ENCODE results near the gene CCDC180.
"Not testable (repeated sequence)": the region's sequence is repeated elsewhere in the genome, so short reads cannot be mapped to it uniquely, and the experiment has no call there.

Gene CCDC180

GRCh38 chr9:97311798-97312500 is 4.5 kb downstream of the CCDC180 start:
- DNase-seq = no peak

GRCh38 chr9:97312556-97312955 is 5.1 kb downstream of the CCDC180 start:
- DNase-seq = no peak

GRCh38 chr9:97313243-97313642 is 5.8 kb downstream of the CCDC180 start:
- no peak for DNase-seq

GRCh38 chr9:97313746-97314145 is 6.3 kb downstream of the CCDC180 start:
- DNase-seq = no peak

GRCh38 chr9:97314503-97314902 is 7.0 kb downstream of the CCDC180 start:
- DNase-seq = no peak

- no peak for DNase-seq
Measured at GRCh38 chr9:97315550-97315949, 8.1 kb downstream of the CCDC180 start.

- DNase-seq = no peak
Measured at GRCh38 chr9:97316904-97317303, 9.4 kb downstream of the CCDC180 start.

- no peak for DNase-seq
Measured at GRCh38 chr9:97318433-97318832, 11.0 kb downstream of the CCDC180 start.

- no peak for DNase-seq
Measured at GRCh38 chr9:97319395-97319794, 11.9 kb downstream of the CCDC180 start.

- DNase-seq = no peak
Measured at GRCh38 chr9:97320080-97320642, 12.7 kb downstream of the CCDC180 start.

- DNase-seq = no peak
Measured at GRCh38 chr9:97321251-97321650, 13.8 kb downstream of the CCDC180 start.

- no peak for DNase-seq
Measured at GRCh38 chr9:97321691-97322090, 14.2 kb downstream of the CCDC180 start.

GRCh38 chr9:97322105-97322504 is 14.6 kb downstream of the CCDC180 start:
- DNase-seq = no peak

- no peak for DNase-seq
Measured at GRCh38 chr9:97324954-97325353, 17.5 kb downstream of the CCDC180 start.

- DNase-seq = no peak
Measured at GRCh38 chr9:97327562-97327961, 20.1 kb downstream of the CCDC180 start.

- DNase-seq = no peak
Measured at GRCh38 chr9:97332993-97333392, 25.5 kb downstream of the CCDC180 start.

- DNase-seq = not testable (repeated sequence)
Measured at GRCh38 chr9:97335622-97336021, 28.2 kb downstream of the CCDC180 start.

GRCh38 chr9:97348871-97349270 is 41.4 kb downstream of the CCDC180 start:
- DNase-seq = no peak

GRCh38 chr9:97349400-97349799 is 41.9 kb downstream of the CCDC180 start:
- DNase-seq = no peak

GRCh38 chr9:97354637-97355036 is 47.2 kb downstream of the CCDC180 start:
- no peak for DNase-seq

- DNase-seq = no peak
Measured at GRCh38 chr9:97357056-97357455, 49.6 kb downstream of the CCDC180 start.
